ENCODE data around the gene ARHGAP30. TPM values are rescaled to one million over a fixed set of nuclear protein-coding genes. Genes with fewer than 3 reads are reported as not detected.

Gene ARHGAP30
- total RNA-seq, 2 experiments from 2014 or later = 125 to 165 TPM

Other genes with a start within 250 kb of the ARHGAP30 start
- gene CD244, start 207.0 kb downstream of the ARHGAP30 start, total RNA-seq = under 1 TPM; 0.14 to 0.25 TPM
- gene ITLN1, start 184.7 kb downstream of the ARHGAP30 start, total RNA-seq = not detected
- not detected for gene ITLN2, start 115.1 kb downstream of the ARHGAP30 start, total RNA-seq
- gene F11R, start 48.7 kb downstream of the ARHGAP30 start, total RNA-seq = 10 to 100 TPM; 16.9 to 25.2 TPM
- 10 to 100 TPM; 26.0 to 42.8 TPM for gene TSTD1, start 30.9 kb downstream of the ARHGAP30 start, total RNA-seq
- 10 to 100 TPM; 34.5 to 42.8 TPM for gene USF1, start 23.9 kb downstream of the ARHGAP30 start, total RNA-seq
- not detected for gene NECTIN4, start 19.7 kb upstream of the ARHGAP30 start, total RNA-seq
- gene KLHDC9, start 28.5 kb upstream of the ARHGAP30 start, total RNA-seq = under 1 TPM; 0.39 to 0.50 TPM
- 100 to 1,000 TPM; 108 to 136 TPM for gene PFDN2, start 48.1 kb upstream of the ARHGAP30 start, total RNA-seq
- gene NIT1, start 48.2 kb upstream of the ARHGAP30 start, total RNA-seq = 10 to 100 TPM; 58.2 to 62.1 TPM
- 10 to 100 TPM; 33.9 to 44.9 TPM for gene DEDD, start 62.8 kb upstream of the ARHGAP30 start, total RNA-seq
- gene UFC1, start 84.1 kb upstream of the ARHGAP30 start, total RNA-seq = 10 to 100 TPM; 89.2 to 98.6 TPM
- gene USP21, start 89.6 kb upstream of the ARHGAP30 start, total RNA-seq = 10 to 100 TPM; 25.1 to 32.0 TPM
- gene PPOX, start 96.5 kb upstream of the ARHGAP30 start, total RNA-seq = 10 to 100 TPM; 21.5 to 28.8 TPM
- 10 to 100 TPM; 40.5 to 51.8 TPM for gene B4GALT3, start 107.6 kb upstream of the ARHGAP30 start, total RNA-seq
- gene ADAMTS4, start 129.2 kb upstream of the ARHGAP30 start, total RNA-seq = under 1 TPM; 0.40 to 0.71 TPM
- 10 to 100 TPM; 71.8 to 92.0 TPM for gene NDUFS2, start 132.5 kb upstream of the ARHGAP30 start, total RNA-seq
- 1 to 10 TPM in 1 of 2 experiments, under 1 TPM in 1; 0.98 to 2.2 TPM for gene FCER1G, start 145.4 kb upstream of the ARHGAP30 start, total RNA-seq
- gene APOA2, start 153.7 kb upstream of the ARHGAP30 start, total RNA-seq = not detected
- gene TOMM40L, start 156.2 kb upstream of the ARHGAP30 start, total RNA-seq = 10 to 100 TPM; 12.3 to 13.2 TPM
- not detected for gene NR1I3, start 168.3 kb upstream of the ARHGAP30 start, total RNA-seq
- under 1 TPM; 0.21 to 0.27 TPM for gene PCP4L1, start 188.9 kb upstream of the ARHGAP30 start, total RNA-seq
- 1 to 10 TPM; 4.6 to 5.3 TPM for gene MPZ, start 240.1 kb upstream of the ARHGAP30 start, total RNA-seq
- 100 to 1,000 TPM; 191 to 235 TPM for gene SDHC, start 244.5 kb upstream of the ARHGAP30 start, total RNA-seq